ENCODE data around the gene PRRT2. TPM values are rescaled to one million over a fixed set of nuclear protein-coding genes. Genes with fewer than 3 reads are reported as not detected.

PRRT2 gene
- total RNA-seq, 2 experiments from 2014 or later = 1.00 to 2.6 TPM

GRCh38 chr16:29857133-29857760, 45.3 kb downstream of the PRRT2 start:
- Mint-ChIP-seq H3K27me3 (no peaks in the 10 kb centered on the region), H3K4me1 (ENCODE audit: low read depth) (peaks cover 20% of the 10 kb centered on the region), H3K36me3 (peaks cover 6% of the 10 kb centered on the region), H3K9me3 (no peaks in the 10 kb centered on the region), H3K4me3 (no peak overlapping the region), H3K27ac (no peak overlapping the region)
- intact Hi-C loops (cut with micrococcal nuclease) = no loop called here
- CTCF ChIA-PET = interaction anchor here (1.2 to 2.0 kb wide), 2 partner anchors 9 to 166 kb away, joined by 4 to 8 read pairs; no protein-coding TSS in a partner anchor
- no peak for DNase-seq
- POLR2A ChIA-PET = interaction anchor here (0.6 to 1.9 kb wide), 3 partner anchors 8 to 198 kb away, joined by 3 to 5 read pairs (median 4); no protein-coding TSS in a partner anchor

GRCh38 chr16:29858149-29858849, 46.3 kb downstream of the PRRT2 start:
- ChIA-PET CTCF (interaction anchor here (1.4 kb wide), 1 partner anchor 10 kb away, joined by 5 read pairs; no protein-coding TSS in a partner anchor), POLR2A (interaction anchor here (1.9 kb wide), 1 partner anchor 10 kb away, joined by 5 read pairs; no protein-coding TSS in a partner anchor)
- Mint-ChIP-seq H3K27me3 (no peaks in the 10 kb centered on the region), H3K4me3 (no peak overlapping the region), H3K27ac (no peak overlapping the region), H3K9me3 (no peaks in the 10 kb centered on the region), H3K36me3 (peaks cover 6% of the 10 kb centered on the region), H3K4me1 (ENCODE audit: low read depth) (peaks cover 20% of the 10 kb centered on the region)
- intact Hi-C loops (cut with micrococcal nuclease) = no loop called here
- no peak for DNase-seq

GRCh38 chr16:29858974-29859373, 47.0 kb downstream of the PRRT2 start:
- H3K4me3 Mint-ChIP-seq = no peak overlapping the region
- H3K27me3 Mint-ChIP-seq = no peaks in the 10 kb centered on the region
- peaks cover 6% of the 10 kb centered on the region for H3K36me3 Mint-ChIP-seq
- DNase-seq = no peak
- H3K27ac Mint-ChIP-seq = no peak overlapping the region
- H3K4me1 Mint-ChIP-seq (ENCODE audit: low read depth) = peaks cover 20% of the 10 kb centered on the region
- ChIA-PET POLR2A (no interaction called here), CTCF (interaction anchor here (0.5 to 1.4 kb wide), 3 partner anchors 11 to 250 kb away, joined by 3 to 5 read pairs (median 4); no protein-coding TSS in a partner anchor)
- intact Hi-C loops (cut with micrococcal nuclease) = no loop called here
- no peaks in the 10 kb centered on the region for H3K9me3 Mint-ChIP-seq

GRCh38 chr16:29860218-29860617, 48.2 kb downstream of the PRRT2 start:
- POLR2A ChIA-PET = no interaction called here
- H3K27ac Mint-ChIP-seq = no peak overlapping the region

GRCh38 chr16:29862383-29862883, 50.4 kb downstream of the PRRT2 start:
- peak; percentile 28 for DNase-seq
- CTCF ChIA-PET = interaction anchor here (0.9 to 2.4 kb wide), 7 partner anchors 10 to 193 kb away, joined by 3 to 11 read pairs (median 3); partner anchors contain the start of gene TMEM219
- Mint-ChIP-seq H3K27me3 (no peaks in the 10 kb centered on the region), H3K36me3 (peaks cover 6% of the 10 kb centered on the region), H3K4me3 (peak overlapping the region; percentile 94), H3K27ac (peak overlapping the region; percentile 88), H3K9me3 (no peaks in the 10 kb centered on the region), H3K4me1 (ENCODE audit: low read depth) (peaks cover 18% of the 10 kb centered on the region)
- POLR2A ChIA-PET = interaction anchor here (0.7 to 1.2 kb wide), 2 partner anchors 10 to 111 kb away, joined by 3 read pairs; no protein-coding TSS in a partner anchor
- intact Hi-C loops (cut with micrococcal nuclease) = loop anchor here (2.0 to 5.0 kb wide), 4 partner anchors 58 to 160 kb away; partner anchors contain the start of genes C16orf92, HIRIP3 and KCTD13

More at GRCh38 chr16:29860218-29860617, 48.2 kb downstream of the PRRT2 start:
- DNase-seq = no peak
- Mint-ChIP-seq H3K36me3 (peaks cover 6% of the 10 kb centered on the region), H3K4me1 (ENCODE audit: low read depth) (peaks cover 18% of the 10 kb centered on the region), H3K9me3 (no peaks in the 10 kb centered on the region), H3K4me3 (no peak overlapping the region), H3K27me3 (no peaks in the 10 kb centered on the region)
- CTCF ChIA-PET = interaction anchor here (1.2 kb wide), 1 partner anchor 12 kb away, joined by 7 read pairs; no protein-coding TSS in a partner anchor
- intact Hi-C loops (cut with micrococcal nuclease) = loop anchor here (5.0 kb wide), 1 partner anchor 162 kb away; the partner anchor contains the start of gene C16orf92

- CTCF ChIA-PET = interaction anchor here (0.7 to 2.4 kb wide), 8 partner anchors 11 to 192 kb away, joined by 3 to 11 read pairs (median 4); partner anchors contain the start of gene TMEM219
- peaks cover 6% of the 10 kb centered on the region for H3K36me3 Mint-ChIP-seq
- POLR2A ChIA-PET = interaction anchor here (0.7 to 2.1 kb wide), 2 partner anchors 9 to 63 kb away, joined by 3 to 7 read pairs; partner anchors contain the start of gene KCTD13
- H3K27me3 Mint-ChIP-seq = no peaks in the 10 kb centered on the region
- no peaks in the 10 kb centered on the region for H3K9me3 Mint-ChIP-seq
- peaks cover 18% of the 10 kb centered on the region for H3K4me1 Mint-ChIP-seq (ENCODE audit: low read depth)
- DNase-seq = peak; percentile 95
- intact Hi-C loops (cut with micrococcal nuclease) = loop anchor here (1.0 to 5.0 kb wide), 6 partner anchors 43 to 159 kb away; partner anchors contain the start of genes C16orf92, HIRIP3, KCTD13 and MVP
- peak within 1 kb of the TSS; percentile 92 for H3K27ac Mint-ChIP-seq
- peak within 1 kb of the TSS; percentile 94 for H3K4me3 Mint-ChIP-seq
Observed at GRCh38 chr16:29862884-29863668, 51.1 kb downstream of the PRRT2 start, which contains the start of gene CDIPT. CDIPT (minus strand) TSS chr16:29863226; CDS start chr16:29862857, 369 bp downstream.

- peak overlapping the region; percentile 94 for H3K4me3 Mint-ChIP-seq
- H3K27me3 Mint-ChIP-seq = no peaks in the 10 kb centered on the region
- H3K4me1 Mint-ChIP-seq (ENCODE audit: low read depth) = peaks cover 16% of the 10 kb centered on the region
- H3K9me3 Mint-ChIP-seq = no peaks in the 10 kb centered on the region
- H3K27ac Mint-ChIP-seq = peak overlapping the region; percentile 92
- CTCF ChIA-PET = interaction anchor here (0.7 to 2.4 kb wide), 7 partner anchors 11 to 192 kb away, joined by 3 to 11 read pairs (median 4); partner anchors contain the start of gene TMEM219
- H3K36me3 Mint-ChIP-seq = peaks cover 3% of the 10 kb centered on the region
- intact Hi-C loops (cut with micrococcal nuclease) = loop anchor here (1.0 to 5.0 kb wide), 6 partner anchors 43 to 159 kb away; partner anchors contain the start of genes C16orf92, HIRIP3, KCTD13 and MVP
- DNase-seq = no peak
- POLR2A ChIA-PET = interaction anchor here (2.1 kb wide), 1 partner anchor 62 kb away, joined by 7 read pairs; the partner anchor contains the start of gene KCTD13
Observed at GRCh38 chr16:29863669-29863984, 51.6 kb downstream of the PRRT2 start.

- Mint-ChIP-seq H3K9me3 (no peaks in the 10 kb centered on the region), H3K27me3 (no peaks in the 10 kb centered on the region), H3K36me3 (peaks cover 3% of the 10 kb centered on the region), H3K27ac (no peak overlapping the region), H3K4me1 (ENCODE audit: low read depth) (peaks cover 16% of the 10 kb centered on the region), H3K4me3 (no peak overlapping the region)
- ChIA-PET POLR2A (interaction anchor here (0.8 to 2.1 kb wide), 2 partner anchors 13 to 62 kb away, joined by 3 to 7 read pairs; partner anchors contain the start of gene KCTD13), CTCF (interaction anchor here (0.7 to 1.1 kb wide), 2 partner anchors 14 to 16 kb away, joined by 3 read pairs; no protein-coding TSS in a partner anchor)
- DNase-seq = no peak
- intact Hi-C loops (cut with micrococcal nuclease) = loop anchor here (5.0 kb wide), 1 partner anchor 158 kb away; the partner anchor contains the start of gene C16orf92
Observed at GRCh38 chr16:29864205-29864604, 52.2 kb downstream of the PRRT2 start.

Other genes with a start within 250 kb of the PRRT2 start
- gene SPN, start 148.9 kb upstream of the PRRT2 start, total RNA-seq = 100 to 1,000 TPM; 109 to 114 TPM
- gene QPRT, start 133.0 kb upstream of the PRRT2 start, total RNA-seq = 1 to 10 TPM; 8.7 to 9.7 TPM
- 10 to 100 TPM; 25.2 to 26.2 TPM for gene C16orf54, start 66.2 kb upstream of the PRRT2 start, total RNA-seq
- gene ZG16, start 33.9 kb upstream of the PRRT2 start, total RNA-seq = not detected
- gene KIF22, start 21.4 kb upstream of the PRRT2 start, total RNA-seq = 100 to 1,000 TPM; 174 to 180 TPM
- gene MAZ, start 5.7 kb upstream of the PRRT2 start, total RNA-seq = 100 to 1,000 TPM; 227 to 242 TPM
- gene PAGR1, start 4.0 kb downstream of the PRRT2 start, total RNA-seq = 10 to 100 TPM; 21.9 to 24.0 TPM
- 100 to 1,000 TPM; 149 to 156 TPM for gene MVP, start 8.3 kb downstream of the PRRT2 start, total RNA-seq
- gene CDIPT, start 51.0 kb downstream of the PRRT2 start, total RNA-seq = 10 to 100 TPM; 39.5 to 43.9 TPM
- gene SEZ6L2, start 87.4 kb downstream of the PRRT2 start, total RNA-seq = under 1 TPM; 0.38 to 0.58 TPM
- 1 to 10 TPM; 1.6 to 1.9 TPM for gene ASPHD1, start 88.3 kb downstream of the PRRT2 start, total RNA-seq
- 10 to 100 TPM; 36.6 to 37.9 TPM for gene KCTD13, start 114.0 kb downstream of the PRRT2 start, total RNA-seq
- 10 to 100 TPM; 57.1 to 64.8 TPM for gene TMEM219, start 149.9 kb downstream of the PRRT2 start, total RNA-seq
- 10 to 100 TPM; 27.2 to 28.2 TPM for gene TAOK2, start 161.7 kb downstream of the PRRT2 start, total RNA-seq
- 10 to 100 TPM; 40.5 to 40.6 TPM for gene HIRIP3, start 183.4 kb downstream of the PRRT2 start, total RNA-seq
- 10 to 100 TPM; 84.1 to 94.0 TPM for gene INO80E, start 184.0 kb downstream of the PRRT2 start, total RNA-seq
- under 1 TPM; 0.33 to 0.34 TPM for gene DOC2A, start 198.8 kb downstream of the PRRT2 start, total RNA-seq
- not detected for gene C16orf92, start 211.0 kb downstream of the PRRT2 start, total RNA-seq
- 1 to 10 TPM; 5.0 TPM for gene TLCD3B, start 219.1 kb downstream of the PRRT2 start, total RNA-seq

Data from activated CD4-positive, alpha-beta memory T cell treated with anti-CD3 and anti-CD28 coated beads for 36 hours (primary cell).